HEK293T (cell line): ENCODE data around the gene CILP2.

Experiments
- CTCF ChIA-PET: fragments of 350-600 bp; formaldehyde crosslinking; extraction: SDS; loops from one replicate; lab custom pipeline; 2021; ENCODE audit warnings: antibody characterized with exemption, inconsistent platforms; lab: Yijun Ruan, JAX
- POLR2A ChIA-PET: fragments of 350-600 bp; formaldehyde crosslinking; extraction: SDS; loops from one replicate; lab custom pipeline; 2020; ENCODE audit warnings: antibody characterized with exemption, inconsistent platforms; lab: Yijun Ruan, JAX
- DNase-seq: peaks from one replicate; pipeline ENCODE4 v3.0.0; 2012; ENCODE audit warnings: mixed read lengths; ENCODE audit errors: extremely low spot score
- ARNT ChIP-seq: fragments of 450-650 bp; IDR thresholded peaks from 2 replicates; pipeline ENCODE4 v1.6.1; 2017; ENCODE audit warnings: mild to moderate bottlenecking
- BHLHE40 ChIP-seq: fragments of 450-650 bp; IDR thresholded peaks from 2 replicates; pipeline ENCODE4 v1.6.1; 2016; ENCODE audit warnings: mild to moderate bottlenecking, moderate library complexity, borderline replicate concordance
- CTBP1 ChIP-seq: fragments of 450-650 bp; IDR thresholded peaks from 2 replicates; pipeline ENCODE4 v1.6.1; 2016; ENCODE audit warnings: borderline replicate concordance
- ELF4 ChIP-seq: fragments of 450-650 bp; IDR thresholded peaks from 2 replicates; pipeline ENCODE4 v1.6.1; 2017; ENCODE audit warnings: antibody characterized with exemption
- FOXA1 ChIP-seq: fragments of 450-650 bp; IDR thresholded peaks from 2 replicates; pipeline ENCODE4 v1.6.1; 2016; ENCODE audit warnings: mild to moderate bottlenecking
- FOXK2 ChIP-seq: fragments of 450-650 bp; IDR thresholded peaks from 2 replicates; pipeline ENCODE4 v1.6.1; 2016; ENCODE audit warnings: mild to moderate bottlenecking
- FOXM1 ChIP-seq: fragments of 450-650 bp; IDR thresholded peaks from 2 replicates; pipeline ENCODE4 v1.6.1; 2017; ENCODE audit warnings: mild to moderate bottlenecking, borderline replicate concordance
- HDGF ChIP-seq: fragments of 450-650 bp; IDR thresholded peaks from 2 replicates; pipeline ENCODE4 v1.6.1; 2017; ENCODE audit warnings: antibody characterized with exemption, borderline replicate concordance
- L3MBTL2 ChIP-seq: fragments of 450-650 bp; conservative IDR thresholded peaks from 2 replicates; pipeline ENCODE4 v1.6.1; 2016; ENCODE audit warnings: mild to moderate bottlenecking
- LEF1 ChIP-seq: fragments of 450-650 bp; IDR thresholded peaks from 2 replicates; pipeline ENCODE4 v1.6.1; 2017; ENCODE audit warnings: mild to moderate bottlenecking, borderline replicate concordance
- NFRKB ChIP-seq: fragments of 450-650 bp; IDR thresholded peaks from 2 replicates; pipeline ENCODE4 v1.6.1; 2016; ENCODE audit warnings: mild to moderate bottlenecking, moderate library complexity
- PKNOX1 ChIP-seq: fragments of 450-650 bp; IDR thresholded peaks from 2 replicates; pipeline ENCODE4 v1.6.1; 2016
- SP1 ChIP-seq: fragments of 450-650 bp; IDR thresholded peaks from 2 replicates; pipeline ENCODE4 v1.6.1; 2017
- SUZ12 ChIP-seq: fragments of 450-650 bp; IDR thresholded peaks from 2 replicates; pipeline ENCODE4 v1.6.1; 2016; ENCODE audit warnings: mild to moderate bottlenecking
- TARDBP ChIP-seq: fragments of 450-650 bp; IDR thresholded peaks from 2 replicates; pipeline ENCODE4 v1.6.1; 2016
- ZNF384 ChIP-seq: fragments of 450-650 bp; IDR thresholded peaks from 2 replicates; pipeline ENCODE4 v1.6.1; 2016

The CILP2 gene

DNA sequence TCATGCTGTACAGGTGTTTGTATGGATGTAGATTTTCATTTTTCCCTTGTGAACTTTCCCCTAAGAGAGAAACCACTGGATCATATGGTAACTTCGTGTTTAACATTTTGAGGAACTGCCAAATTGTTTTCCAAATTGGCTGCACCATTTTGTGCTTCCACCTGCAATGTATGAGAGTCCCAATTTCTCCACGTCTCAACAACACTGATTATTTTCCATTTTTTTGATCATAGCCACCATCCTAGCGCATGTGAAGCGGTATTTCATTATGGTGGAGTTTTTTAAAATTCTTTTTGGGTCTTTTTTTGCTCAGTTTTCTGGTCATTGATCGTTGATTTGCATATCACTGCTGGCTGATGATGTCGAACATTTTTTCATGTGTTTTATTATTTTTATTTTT, 17.1 kb upstream of the CILP2 start:
- TF ChIP-seq HDGF (no peak), SP1 (no peak), SUZ12 (no peak), ARNT (no peak), L3MBTL2 (no peak), NFRKB (no peak), FOXM1 (no peak), CTBP1 (no peak), LEF1 (no peak), FOXK2 (no peak), FOXA1 (no peak), ZNF384 (no peak), TARDBP (no peak)
- ChIA-PET CTCF (no interaction called here), POLR2A (no interaction called here)
- DNase-seq: no peak

- ChIA-PET POLR2A (no interaction called here), CTCF (no interaction called here)
- TF ChIP-seq ELF4 (no peak), NFRKB (no peak), FOXA1 (no peak), ZNF384 (no peak)
- DNase-seq: no peak
Measured at GRCh38 chr19:19523177-19523576, 14.9 kb upstream of the CILP2 start.

DNA sequence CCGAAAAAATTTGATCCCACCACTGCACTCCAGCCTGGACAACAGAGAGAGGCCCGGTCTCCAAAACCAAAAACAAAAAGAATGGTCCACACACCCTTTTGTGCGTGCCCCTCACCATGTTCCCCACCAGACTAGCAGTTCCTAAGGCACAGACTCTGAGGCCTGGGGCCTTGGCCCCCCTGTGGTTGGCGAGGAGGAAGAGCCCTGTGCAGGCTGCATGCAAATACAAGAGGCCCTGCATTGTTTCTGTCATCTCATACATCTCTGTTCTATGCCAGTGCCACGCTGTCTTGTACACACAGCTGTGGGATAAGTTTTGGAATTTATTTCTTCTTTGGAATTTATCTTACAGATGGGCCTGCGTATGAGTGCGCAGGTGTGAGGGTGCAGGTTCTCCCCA, 14.0 kb upstream of the CILP2 start:
- no peak for DNase-seq
- TF ChIP-seq SP1 (no peak), FOXA1 (no peak), L3MBTL2 (no peak), CTBP1 (no peak), ARNT (no peak), ZNF384 (no peak)
- ChIA-PET CTCF (no interaction called here), POLR2A (no interaction called here)

- ChIA-PET POLR2A (no interaction called here), CTCF (interaction anchor here (0.6 kb wide), 1 partner anchor 434 kb away, joined by 5 read pairs; no protein-coding TSS in a partner anchor)
- no peak for DNase-seq
- TF ChIP-seq FOXK2: no peak
- peak; percentile 25; the same call in 1 of the 2 replicates for TF ChIP-seq PKNOX1
Measured at GRCh38 chr19:19525611-19526380, 12.3 kb upstream of the CILP2 start.

DNA sequence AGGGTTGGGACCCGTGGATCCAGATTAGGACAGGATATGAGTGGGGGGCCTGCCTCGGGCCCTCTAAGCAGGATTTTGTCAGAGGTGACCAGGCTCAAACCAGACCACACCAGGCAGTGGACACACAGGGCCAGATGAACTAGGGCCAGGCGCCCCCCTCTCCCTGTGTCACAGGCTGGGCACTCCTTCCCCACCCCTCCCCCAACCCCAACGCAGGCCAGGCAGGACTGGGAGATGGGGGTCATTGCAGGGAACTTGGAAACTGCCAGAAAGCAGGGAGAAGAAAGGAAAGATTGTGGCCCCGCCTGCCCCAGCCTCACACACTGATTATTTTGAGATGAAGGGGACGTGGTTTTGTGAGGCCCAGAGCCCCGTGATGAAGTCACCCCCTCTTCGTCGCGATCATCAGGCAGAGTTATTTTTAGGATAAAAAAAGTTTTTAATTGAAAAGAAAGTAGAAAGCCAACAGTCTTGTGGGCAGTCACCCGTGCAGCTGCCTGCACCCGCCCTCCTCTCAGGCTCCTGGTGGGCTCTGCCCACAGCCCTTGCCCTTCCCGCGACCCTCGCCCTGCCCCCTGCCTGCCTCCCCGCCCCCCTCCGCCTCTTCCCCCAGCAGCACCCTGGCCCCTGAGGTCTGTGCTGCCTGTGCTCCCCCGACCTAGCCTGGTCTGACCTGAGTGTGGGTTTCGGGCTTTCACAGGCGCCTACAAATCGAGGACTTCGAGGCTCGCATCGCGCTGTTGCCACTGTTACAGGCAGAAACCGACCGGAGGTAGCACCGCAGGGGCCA, 11.3 kb upstream of the CILP2 start:
- ChIA-PET POLR2A (interaction anchor here (1.2 kb wide), 1 partner anchor 11 kb away, joined by 5 read pairs; the partner anchor contains the start of gene NDUFA13), CTCF (no interaction called here)
- no peak for DNase-seq
- TF ChIP-seq CTBP1 (no peak), HDGF (no peak), LEF1 (no peak), L3MBTL2 (no peak), ZNF384 (no peak), SUZ12 (no peak), SP1 (no peak), BHLHE40 (no peak), FOXM1 (no peak), FOXK2 (no peak), ELF4 (no peak), PKNOX1 (no peak), TARDBP (no peak), NFRKB (no peak), ARNT (no peak), FOXA1 (no peak)

GRCh38 chr19:19527371-19527656, 10.8 kb upstream of the CILP2 start:
- TF ChIP-seq TARDBP: no peak
- TF ChIP-seq HDGF: no peak
- TF ChIP-seq CTBP1: no peak
- no peak for TF ChIP-seq ZNF384
- TF ChIP-seq FOXA1: no peak
- no peak for TF ChIP-seq FOXK2
- no peak for TF ChIP-seq BHLHE40
- no peak for TF ChIP-seq ARNT
- no peak for TF ChIP-seq L3MBTL2
- no peak for TF ChIP-seq FOXM1
- no peak for TF ChIP-seq ELF4
- TF ChIP-seq PKNOX1: no peak
- TF ChIP-seq SUZ12: no peak
- no peak for DNase-seq
- CTCF ChIA-PET: no interaction called here
- POLR2A ChIA-PET: interaction anchor here (1.2 kb wide), 1 partner anchor 11 kb away, joined by 5 read pairs; the partner anchor contains the start of gene NDUFA13
